Measurements from ENCODE around the gene ITGA6.

The ITGA6 gene

GRCh38 chr2:172484706-172485105, 57.3 kb downstream of the ITGA6 start:
- TF ChIP-seq CTCF (IDR thresholded peaks at IDR 0.05; ENCODE audit: low read depth, low read length, missing control alignments), result no peak
- no peak for DNase-seq (ENCODE audit: low read depth)
- no peak overlapping the region for H3K4me3 ChIP-seq (ENCODE audit: low read depth, low read length)
- in situ Hi-C loops (cut with HindIII; ENCODE audit: low sequenced_read_pairs), result no loop called here

GRCh38 chr2:172488556-172488955, 61.2 kb downstream of the ITGA6 start:
- TF ChIP-seq CTCF (IDR thresholded peaks at IDR 0.05; ENCODE audit: low read depth, low read length, missing control alignments), result no peak
- in situ Hi-C loops (cut with HindIII; ENCODE audit: low sequenced_read_pairs), result no loop called here
- H3K4me3 ChIP-seq (ENCODE audit: low read depth, low read length), result no peak overlapping the region
- no peak for DNase-seq (ENCODE audit: low read depth)

- H3K4me3 ChIP-seq (ENCODE audit: low read depth, low read length), result no peak overlapping the region
- no peak for TF ChIP-seq CTCF (IDR thresholded peaks at IDR 0.05; ENCODE audit: low read depth, low read length, missing control alignments)
- in situ Hi-C loops (cut with HindIII; ENCODE audit: low sequenced_read_pairs), result no loop called here
- no peak for DNase-seq (ENCODE audit: low read depth)
Observed at GRCh38 chr2:172489681-172490080, 62.3 kb downstream of the ITGA6 start.

- TF ChIP-seq CTCF (IDR thresholded peaks at IDR 0.05; ENCODE audit: low read depth, low read length, missing control alignments), result no peak
- no peak for DNase-seq (ENCODE audit: low read depth)
- no peak overlapping the region for H3K4me3 ChIP-seq (ENCODE audit: low read depth, low read length)
- in situ Hi-C loops (cut with HindIII; ENCODE audit: low sequenced_read_pairs), result no loop called here
Observed at GRCh38 chr2:172496160-172496608, 68.8 kb downstream of the ITGA6 start.

GRCh38 chr2:172507199-172507598, 79.8 kb downstream of the ITGA6 start:
- no peak for TF ChIP-seq CTCF (IDR thresholded peaks at IDR 0.05; ENCODE audit: low read depth, low read length, missing control alignments)
- DNase-seq (ENCODE audit: low read depth), result no peak
- in situ Hi-C loops (cut with HindIII; ENCODE audit: low sequenced_read_pairs), result no loop called here
- no peak overlapping the region for H3K4me3 ChIP-seq (ENCODE audit: low read depth, low read length)

- DNase-seq (ENCODE audit: low read depth), result no peak
- no peak for TF ChIP-seq CTCF (IDR thresholded peaks at IDR 0.05; ENCODE audit: low read depth, low read length, missing control alignments)
- H3K4me3 ChIP-seq (ENCODE audit: low read depth, low read length), result no peak overlapping the region
- in situ Hi-C loops (cut with HindIII; ENCODE audit: low sequenced_read_pairs), result no loop called here
Observed at GRCh38 chr2:172510088-172510487, 82.7 kb downstream of the ITGA6 start.

- H3K4me3 ChIP-seq (ENCODE audit: low read depth, low read length), result no peak overlapping the region
- TF ChIP-seq CTCF (IDR thresholded peaks at IDR 0.05; ENCODE audit: low read depth, low read length, missing control alignments), result no peak
- in situ Hi-C loops (cut with HindIII; ENCODE audit: low sequenced_read_pairs), result no loop called here
- DNase-seq (ENCODE audit: low read depth), result no peak
Observed at GRCh38 chr2:172510548-172510947, 83.2 kb downstream of the ITGA6 start.
